Retina (tissue), 1 donor: Measurements from ENCODE around the gene ZNF695.
"Not testable (repeated sequence)": the region's sequence is repeated elsewhere in the genome, so short reads cannot be mapped to it uniquely, and the experiment has no call there.

Experiments
- DNase-seq: peaks from one replicate; pipeline ENCODE4 v3.0.0-alpha.2; 2016

Gene ZNF695

DNA sequence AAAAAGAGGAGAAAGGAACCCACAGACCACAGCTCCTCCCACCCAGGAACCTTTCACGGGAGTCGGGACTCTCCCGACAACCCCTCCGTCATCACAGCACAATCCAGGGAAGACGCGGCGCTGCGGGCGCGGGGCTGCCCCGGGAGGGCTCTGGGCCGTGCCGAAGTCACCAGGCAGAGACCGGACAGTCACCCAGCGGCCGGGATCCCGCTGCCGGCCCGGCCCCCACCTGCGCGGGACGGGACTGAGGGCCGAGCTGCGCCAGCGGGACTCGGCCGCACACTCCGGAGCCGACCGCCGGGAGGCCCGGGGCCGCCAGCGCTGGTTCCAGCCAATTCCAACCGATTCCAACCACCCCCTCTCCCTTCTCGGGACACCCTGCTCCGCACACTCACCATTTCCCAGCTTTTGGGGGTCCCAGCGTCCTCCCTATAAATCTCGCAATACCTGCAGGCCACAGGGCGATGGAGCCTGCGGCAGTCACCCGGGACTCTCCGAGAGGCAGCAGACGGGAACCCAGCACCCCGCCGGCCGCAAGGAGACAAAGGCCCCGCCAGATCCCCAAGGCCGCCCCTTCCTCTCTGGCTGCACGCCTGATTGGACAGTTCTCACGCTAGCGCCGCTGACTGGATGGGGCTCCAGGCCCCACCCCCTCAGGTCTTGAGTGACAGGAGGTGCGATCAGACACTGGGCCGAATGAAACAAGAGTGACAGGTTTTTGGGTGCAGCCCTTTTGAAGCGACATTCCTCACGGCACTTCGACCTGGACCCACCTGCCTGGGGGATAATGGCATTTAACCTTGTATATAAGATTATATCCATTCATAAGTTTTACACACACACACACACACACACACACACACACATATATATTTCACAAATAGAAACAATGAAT is at the start of gene ZNF695:
ZNF695 (minus strand) TSS at position 547 of the 895 bp plus-strand sequence; CDS start at position 398, 149 bp downstream.
- DNase-seq, result peak; percentile 94

DNA sequence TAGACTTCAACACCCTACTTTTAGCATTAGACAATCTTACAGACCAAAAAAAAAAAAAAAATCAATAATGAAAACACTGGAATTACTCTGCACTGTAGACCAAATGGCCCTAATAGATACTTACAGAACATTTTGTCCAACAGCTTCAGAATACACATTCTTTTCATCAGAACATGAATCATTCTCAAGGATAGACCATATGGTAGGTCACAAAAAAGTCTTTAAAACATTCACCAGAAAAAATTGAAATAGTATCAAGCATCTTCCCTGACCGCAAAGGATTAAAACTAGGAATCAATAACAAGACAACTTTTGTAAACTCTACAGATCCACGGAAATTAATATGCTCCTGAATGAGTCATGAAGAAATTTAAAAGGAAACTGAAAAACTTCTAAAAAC is 48.2 kb upstream of the ZNF695 start:
- no peak for DNase-seq

DNA sequence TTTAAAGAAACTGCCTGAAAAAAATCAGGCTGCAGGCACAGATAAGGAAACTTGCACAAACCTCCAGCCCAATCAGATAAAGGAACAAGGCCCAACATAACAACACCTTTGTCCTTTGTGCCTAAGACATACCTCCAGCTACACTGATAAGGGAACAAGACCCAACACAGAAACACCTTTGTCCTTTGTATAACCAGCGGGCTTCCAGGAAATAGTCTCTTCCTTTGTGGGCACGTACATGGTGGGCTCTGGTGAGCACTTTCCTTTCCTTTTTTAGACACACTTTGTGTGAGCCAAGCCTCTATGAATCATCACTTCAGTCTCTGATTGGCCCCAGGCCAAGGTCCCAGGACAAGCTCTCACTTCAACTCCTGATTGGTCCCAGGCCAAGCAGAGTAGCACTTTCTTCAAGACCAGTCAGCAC is 47.1 kb upstream of the ZNF695 start:
- DNase-seq, result no peak

DNA sequence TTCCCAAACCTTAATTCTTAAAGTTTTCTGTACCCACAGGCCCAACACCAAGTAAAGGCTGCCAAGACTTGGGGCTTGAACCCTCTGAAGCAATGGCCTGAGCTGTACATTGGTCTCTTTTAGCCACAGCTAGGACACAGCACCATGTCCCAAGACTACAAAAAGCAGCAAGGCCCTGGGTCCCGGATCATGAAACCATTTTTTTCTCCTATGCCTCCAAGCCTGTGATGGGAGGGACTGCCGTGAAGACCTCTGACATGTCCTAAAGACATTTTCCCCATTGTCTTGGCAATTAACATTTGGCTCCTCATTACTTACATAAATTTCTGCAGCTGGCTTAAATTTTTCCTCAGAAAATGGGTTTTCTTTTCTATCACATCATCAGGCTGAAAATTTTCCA is 39.8 kb upstream of the ZNF695 start:
- DNase-seq, result no peak

DNA sequence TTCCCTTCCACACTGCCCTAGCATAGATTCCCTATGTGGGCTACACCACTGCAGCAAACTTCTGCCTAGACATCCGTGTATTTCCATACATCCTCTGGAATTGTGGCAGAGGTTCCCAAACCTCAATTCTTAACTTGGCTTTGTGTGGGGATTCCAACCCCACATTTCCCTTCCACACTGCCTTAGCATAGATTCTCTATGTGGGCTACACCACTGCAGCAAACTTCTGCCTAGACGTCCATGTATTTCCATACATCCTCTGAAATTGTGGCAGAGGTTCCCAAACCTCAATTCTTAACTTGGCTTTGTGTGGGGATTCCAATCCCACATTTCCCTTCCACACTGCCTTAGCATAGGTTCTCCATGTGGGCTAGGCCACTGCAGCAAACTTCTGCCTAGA is 39.4 kb upstream of the ZNF695 start:
- DNase-seq, result no peak

DNA sequence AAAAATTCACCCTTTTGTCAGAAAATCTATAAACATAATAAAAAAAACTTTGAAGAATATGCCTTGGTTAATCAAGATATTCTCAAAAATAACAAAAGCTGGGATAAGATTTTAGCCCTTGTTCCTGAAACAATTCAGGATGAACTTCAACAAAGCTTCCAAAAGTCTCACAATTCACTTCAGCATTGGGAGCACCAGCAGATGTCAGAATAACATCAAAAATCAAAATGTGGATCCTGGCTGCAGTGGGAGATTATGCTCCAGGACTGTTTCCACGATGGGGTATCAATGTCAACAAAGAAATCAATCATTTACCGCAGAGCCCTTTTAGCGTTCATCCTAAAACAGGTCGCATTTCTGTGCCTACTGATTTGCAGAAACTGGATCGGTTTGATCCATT is 35.5 kb upstream of the ZNF695 start:
- DNase-seq, result no peak

DNA sequence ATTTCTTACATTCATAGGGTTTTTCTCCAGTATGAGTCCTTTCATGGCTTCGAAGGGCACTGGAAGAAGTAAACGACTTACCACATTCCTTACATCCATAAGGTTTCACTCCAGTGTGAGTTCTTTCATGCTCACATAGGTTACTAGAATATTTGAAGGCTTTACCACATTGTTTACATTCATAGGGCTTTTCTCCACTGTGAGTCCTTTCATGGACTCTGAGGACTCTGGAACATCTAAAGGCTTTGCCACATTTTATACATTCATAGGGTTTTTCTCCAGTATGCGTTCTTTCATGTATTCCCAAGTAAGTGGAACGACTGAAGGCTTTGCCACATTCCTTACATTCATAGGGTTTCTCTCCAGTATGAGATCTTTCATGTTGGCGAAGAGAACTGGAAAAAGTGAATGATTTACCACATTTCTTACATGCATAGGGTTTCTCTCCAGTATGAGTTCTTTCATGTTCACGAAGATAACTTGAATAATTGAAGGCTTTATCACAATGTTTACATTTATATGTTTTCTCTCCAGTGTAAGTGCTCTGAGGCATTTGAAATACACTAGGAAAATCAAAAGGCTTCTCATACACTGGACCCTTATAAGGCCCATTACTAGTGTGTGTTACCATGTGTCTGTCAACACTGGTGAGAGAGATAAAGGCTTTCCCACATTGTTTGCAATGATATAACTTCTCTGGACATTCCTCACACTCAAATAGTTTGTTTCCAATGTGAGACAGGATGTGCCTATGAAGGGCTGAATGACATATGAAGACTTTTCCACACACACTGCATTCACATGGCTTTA is 29.9 kb upstream of the ZNF695 start:
- no peak for DNase-seq

DNA sequence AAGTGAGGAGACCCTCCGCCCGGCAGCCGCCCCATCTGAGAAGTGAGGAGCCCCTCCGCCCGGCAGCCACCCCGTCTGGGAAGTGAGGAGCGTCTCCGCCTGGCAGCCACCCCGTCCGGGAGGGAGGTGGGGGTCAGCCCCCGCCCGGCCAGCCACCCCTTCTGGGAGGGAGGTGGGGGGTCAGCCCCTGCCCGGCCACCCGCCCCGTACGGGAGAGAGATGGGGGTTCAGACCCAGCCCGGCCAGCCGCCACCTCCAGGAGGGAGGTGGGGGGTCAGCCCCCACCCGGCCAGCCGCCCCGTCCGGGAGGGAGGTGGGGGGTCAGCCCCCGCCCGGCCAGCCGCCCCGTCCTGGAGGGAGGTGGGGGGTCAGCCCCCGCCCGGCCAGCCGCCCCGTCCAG is 24.4 kb upstream of the ZNF695 start:
- DNase-seq, result not testable (repeated sequence)

DNA sequence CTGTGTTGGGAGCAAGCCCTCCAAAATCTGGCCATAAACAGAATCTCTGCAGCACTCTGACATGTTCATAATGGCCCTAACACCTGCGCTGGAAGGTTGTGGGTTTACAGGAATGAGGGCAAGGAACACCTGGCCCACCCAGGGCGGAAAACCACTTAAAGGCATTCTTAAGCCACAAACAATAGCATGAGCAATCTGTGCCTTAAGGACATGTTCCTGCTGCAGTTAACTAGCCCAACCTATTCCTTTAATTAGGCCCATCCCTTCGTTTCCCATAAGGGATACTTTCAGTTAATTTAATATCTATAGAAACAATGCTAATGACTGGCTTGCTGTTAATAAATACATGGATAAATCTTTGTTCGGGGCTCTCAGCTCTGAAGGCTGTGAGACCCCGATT is 16.8 kb upstream of the ZNF695 start:
- DNase-seq, result not testable (repeated sequence)

DNA sequence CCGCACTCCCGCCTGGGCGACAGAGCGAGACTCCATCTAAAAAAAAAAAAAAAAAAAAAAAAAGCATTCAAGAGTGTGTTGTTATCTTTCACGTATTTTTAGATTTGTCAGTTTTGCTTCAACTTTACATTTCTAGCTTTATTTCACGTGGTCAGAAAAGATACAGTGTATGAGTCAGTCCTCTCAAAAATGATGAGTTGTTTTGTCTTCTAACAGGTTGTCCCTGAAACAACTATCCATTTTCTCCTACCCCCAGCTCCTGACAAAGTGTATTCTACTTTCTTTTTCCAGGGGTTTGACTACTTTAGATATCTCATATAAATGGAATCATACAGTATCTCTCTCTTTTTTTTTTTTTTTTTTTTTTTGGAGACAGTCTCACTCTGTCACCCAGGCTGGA is 5.5 kb upstream of the ZNF695 start:
- DNase-seq, result no peak

DNA sequence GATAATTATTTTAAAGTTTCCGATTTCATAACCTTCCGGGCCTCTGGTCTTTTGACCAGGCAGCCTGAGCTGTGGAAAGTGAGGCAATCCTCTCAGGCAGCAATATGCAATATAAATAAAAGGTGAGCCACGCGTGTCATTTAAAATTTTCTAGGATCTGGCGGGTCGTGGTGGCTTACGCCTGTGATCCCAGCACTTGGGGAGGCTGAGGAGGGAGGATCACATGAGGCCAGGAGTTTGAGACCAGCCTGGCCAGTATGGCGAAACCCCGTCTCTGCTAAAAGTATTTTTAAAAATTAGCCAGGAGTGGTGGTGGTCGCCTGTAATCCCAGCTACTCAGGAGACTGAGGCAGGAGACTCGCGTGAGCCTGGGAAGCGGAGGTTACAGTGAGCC is 546 bp upstream of the ZNF695 start:
- DNase-seq, result no peak

DNA sequence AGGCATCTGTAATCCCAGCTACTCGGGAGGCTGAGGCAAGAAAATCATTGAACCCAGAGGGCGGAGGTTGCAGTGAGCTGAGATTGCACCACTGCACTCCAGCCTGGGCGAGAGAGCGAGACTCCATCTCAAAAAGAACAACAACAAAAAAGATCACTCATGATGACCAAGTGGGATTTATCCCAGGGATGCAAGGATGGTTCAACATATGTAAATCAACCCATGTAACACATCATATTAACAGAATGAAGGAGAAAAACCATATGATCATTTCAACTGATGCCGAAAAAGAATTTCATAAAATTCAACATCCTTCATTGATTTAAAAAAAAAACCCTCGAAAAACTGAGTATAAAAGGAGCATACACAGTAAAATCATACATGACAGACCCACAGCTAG is 3.8 kb downstream of the ZNF695 start:
- not testable (repeated sequence) for DNase-seq

DNA sequence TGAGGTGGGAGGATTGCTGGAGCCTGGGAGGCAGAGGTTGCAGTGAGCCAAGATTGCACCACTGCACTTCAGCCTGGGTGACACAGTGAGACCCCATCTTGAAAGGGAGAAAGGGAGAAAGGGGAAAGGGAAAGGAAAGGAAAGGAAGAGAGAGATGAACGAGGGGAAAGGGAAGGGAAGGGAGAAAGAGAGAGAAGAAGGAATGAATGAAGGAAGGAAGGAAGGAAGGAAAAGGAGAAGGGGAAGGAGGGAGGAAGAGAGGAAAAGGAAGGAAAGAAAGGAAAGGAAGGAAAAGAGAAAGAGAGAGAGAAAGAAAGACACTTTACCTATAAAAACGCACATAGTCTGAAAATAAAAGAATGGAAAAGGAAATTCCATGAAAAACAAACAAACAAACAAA is 18.0 kb downstream of the ZNF695 start:
- DNase-seq, result no peak

DNA sequence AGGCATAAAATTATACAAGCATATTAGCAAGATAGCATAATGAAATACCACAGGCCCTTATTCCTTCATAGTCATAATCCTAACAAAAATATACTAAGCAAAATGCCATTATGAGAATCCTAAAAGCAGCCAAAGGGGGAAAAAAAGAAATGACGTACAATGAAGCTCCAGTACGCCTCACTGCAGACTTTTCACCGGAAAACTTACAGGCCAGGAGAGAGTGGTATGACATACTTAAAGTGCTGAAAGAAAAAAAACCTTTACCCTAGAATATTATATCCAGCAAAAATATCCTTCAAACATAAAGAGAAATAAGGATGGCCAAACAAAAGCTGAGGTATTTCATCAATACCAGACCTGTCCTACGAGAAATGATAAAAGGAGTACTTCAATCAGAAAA is 19.5 kb downstream of the ZNF695 start:
- DNase-seq, result no peak

DNA sequence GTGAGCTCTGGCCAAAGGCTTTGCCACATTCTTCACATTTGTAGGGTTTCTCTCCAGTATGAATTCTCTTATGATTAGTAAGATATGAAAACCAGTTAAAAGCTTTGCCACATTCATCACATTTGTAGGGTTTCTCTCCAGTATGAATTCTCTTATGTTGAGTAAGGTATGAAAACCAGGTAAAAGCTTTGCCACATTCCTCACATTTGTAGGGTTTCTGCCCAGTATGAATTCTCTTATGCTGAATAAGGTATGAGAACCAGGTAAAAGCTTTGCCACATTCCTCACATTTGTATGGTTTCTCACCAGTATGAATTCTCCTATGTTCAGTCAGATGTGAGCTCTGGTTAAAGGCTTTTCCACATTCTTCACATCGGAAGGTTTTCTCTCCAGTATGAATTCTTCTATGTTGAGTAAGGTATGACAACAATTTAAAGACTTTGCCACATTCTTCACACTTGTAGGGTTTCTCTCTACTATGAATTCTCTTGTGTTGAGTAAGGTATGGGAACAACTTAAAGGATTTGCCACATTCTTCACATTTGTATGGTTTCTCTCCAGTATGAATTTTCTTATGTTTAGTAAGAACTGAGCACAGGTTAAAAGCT is 20.7 kb downstream of the ZNF695 start:
- DNase-seq, result no peak

DNA sequence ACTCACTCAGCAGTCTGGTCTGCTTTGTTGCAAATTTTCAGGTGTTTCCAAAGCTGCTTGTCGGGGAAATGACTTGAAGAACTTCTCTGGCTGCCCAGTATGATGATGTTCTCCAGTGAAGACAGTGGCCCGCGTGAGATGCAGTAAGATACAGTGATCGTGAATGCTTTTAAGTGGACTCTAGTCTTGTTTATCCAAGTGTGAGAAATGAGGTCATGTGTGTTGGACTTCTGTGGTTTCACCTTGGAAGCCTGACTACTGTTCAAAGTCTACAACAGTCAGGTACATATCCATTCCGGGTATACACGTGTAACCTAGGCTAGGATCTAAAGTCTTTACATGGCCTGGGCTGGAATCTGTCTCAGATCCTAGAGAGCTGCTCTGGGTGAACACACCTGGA is 29.1 kb downstream of the ZNF695 start:
- DNase-seq, result no peak

DNA sequence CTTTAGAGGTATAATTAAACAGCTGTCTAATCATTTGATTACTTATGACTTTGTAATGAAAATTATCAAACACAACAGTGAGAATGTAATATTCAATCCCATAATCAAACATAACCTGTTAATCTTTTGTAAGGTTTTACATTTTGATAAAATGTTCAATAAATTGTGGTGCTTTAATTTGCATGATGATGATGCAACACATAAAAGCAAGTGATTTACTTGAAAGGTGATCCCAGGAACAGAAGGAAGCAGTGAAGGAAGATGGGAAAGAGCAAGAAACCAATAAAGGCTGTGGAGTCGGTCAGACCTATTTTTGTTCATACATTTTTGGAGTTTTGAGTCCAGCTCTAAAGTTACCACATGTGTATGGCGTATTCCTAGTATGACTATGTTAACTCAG is 29.6 kb downstream of the ZNF695 start:
- no peak for DNase-seq

DNA sequence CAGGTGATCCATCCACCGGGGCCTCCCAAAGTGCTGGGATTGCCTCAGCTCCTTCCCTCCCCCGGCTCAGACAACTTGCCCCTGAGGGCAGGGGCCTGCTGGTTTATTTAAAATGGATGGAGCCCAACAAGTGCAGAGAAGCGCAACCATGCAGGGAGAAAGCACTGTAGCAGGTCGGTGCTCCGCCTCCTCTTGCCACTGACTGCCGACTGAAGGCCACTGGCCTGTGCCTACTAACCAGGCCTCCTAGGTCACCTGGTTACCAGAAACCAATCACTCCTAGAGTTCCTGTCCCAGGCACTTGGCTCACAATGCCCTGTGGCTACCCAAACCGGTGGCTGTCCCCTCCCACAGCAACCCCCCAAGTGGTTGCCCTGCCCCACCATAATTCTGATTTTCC is 35.9 kb downstream of the ZNF695 start:
- no peak for DNase-seq

DNA sequence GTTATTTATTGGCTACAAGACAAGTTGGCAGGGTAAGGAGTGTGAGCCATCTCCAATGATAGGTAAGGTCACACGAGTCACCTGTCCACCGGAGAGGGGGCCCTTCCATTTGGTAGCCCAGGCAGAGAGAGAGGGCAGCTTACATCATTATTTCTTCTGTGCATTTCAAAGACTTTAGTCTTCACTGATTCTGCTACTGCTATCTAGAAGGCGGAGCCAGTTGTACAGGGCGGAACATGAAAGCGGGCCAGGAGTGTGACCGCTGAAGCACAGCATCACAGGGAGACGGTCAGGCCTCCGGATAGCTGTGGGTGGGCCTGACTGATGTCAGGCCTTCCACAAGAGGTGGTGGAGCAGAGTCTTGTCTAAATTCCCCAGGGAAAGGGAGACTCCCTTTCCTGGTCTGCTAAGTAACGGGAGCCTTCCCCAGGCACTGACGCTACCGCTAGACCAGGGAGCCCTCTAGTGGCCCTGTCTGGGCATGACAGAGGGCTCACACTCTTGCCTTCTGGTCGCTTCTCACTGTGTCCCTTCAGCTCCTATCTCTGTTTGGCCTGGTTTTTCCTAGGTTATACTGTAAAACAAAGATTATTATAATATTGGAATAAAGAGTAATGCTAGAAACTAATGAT is 36.7 kb downstream of the ZNF695 start:
- no peak for DNase-seq

DNA sequence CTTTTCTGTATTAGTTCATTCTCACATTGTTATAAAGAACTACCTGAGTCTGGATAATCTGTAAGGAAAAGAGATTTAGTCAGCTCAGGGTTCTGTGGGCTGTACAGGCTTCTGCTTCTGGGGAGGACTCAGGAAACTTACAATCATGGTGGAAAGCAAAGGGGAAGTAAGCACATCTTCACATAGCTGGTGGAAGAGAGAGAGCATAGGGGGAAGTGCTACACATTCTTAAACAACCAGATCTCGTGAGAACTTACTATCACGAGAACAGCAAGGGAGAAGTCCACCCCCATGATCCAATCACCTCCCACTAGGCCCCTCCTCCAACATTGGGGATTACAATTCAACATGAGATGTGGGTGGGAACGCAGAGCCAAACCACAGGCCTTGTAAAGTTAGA is 38.2 kb downstream of the ZNF695 start:
- no peak for DNase-seq

DNA sequence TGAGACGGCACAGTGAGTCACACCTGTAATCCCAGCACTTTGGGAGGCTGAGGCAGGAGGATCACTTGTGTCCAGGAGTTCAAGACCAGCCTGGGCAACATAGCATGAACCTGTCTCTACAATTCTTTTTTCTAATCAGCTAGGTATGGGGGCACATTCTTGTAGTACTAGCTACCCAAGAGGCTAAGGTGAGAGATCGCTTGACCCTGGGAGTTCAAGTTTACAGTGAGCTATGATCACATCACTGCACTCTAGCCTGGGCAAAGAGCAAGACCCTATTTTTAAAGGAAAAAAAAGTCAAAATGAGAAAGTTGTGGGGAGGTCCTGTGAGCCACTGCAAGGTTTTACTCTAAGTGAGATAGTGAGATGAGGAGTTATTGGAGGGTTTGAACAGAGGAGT is 41.4 kb downstream of the ZNF695 start:
- no peak for DNase-seq

DNA sequence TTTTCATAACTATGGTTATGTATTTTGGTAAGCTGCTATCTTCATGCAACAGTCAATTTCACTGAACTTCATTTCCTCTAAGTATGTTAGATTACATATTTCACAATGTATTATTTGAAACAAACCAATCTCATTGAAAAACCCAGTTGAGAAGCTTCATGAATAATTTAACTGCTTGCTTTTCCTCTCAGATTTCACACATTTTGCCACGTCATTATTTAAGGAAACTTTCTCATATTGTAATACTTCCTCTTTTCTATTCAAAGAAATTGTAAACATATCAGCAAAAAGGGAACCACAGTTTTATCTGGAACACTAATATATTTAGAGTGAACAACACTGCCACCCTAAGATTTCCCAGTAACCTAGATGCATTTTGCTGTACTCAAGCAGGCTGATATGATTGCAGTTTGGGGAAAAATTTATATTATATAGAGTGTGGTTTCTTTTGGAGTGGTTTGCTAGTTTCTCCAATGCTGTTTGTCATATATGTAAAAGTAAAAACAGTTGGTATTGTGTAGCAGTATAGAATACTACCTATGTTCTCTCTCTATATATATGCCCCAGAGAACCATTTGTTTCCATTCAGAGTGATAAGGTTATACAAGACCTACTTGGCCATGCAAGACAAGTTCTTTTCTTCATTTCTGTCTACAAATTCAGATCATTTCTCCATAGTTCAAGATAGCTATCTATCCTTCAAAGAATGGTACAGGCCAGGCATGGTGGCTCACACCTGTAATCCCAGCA is 47.7 kb downstream of the ZNF695 start:
- no peak for DNase-seq
